WTC11 (cell line): ENCODE measurements around the gene TMEM178B. TPM values are rescaled to one million over a fixed set of nuclear protein-coding genes. Genes with fewer than 3 reads are reported as not detected.

ENCODE experiments used
- ATAC-seq: fragments of 200-7000 bp; cut with Tn5 transposase; 2 replicates; pipeline ENCODE4 v1.10.0; 2021; ENCODE audit warnings: mild to moderate bottlenecking, moderate library complexity
- CTCF ChIA-PET: fragments of 300-600 bp; sonication (Branson Sonifier 250); formaldehyde crosslinking; loops from one replicate; lab custom pipeline; 2021; ENCODE audit warnings: antibody characterized with exemption; lab: Charles Lee
- POLR2A ChIA-PET: fragments of 350-600 bp; sonication (Branson Sonifier 250); formaldehyde crosslinking; loops from one replicate; lab custom pipeline; 2021; ENCODE audit warnings: antibody characterized with exemption; lab: Charles Lee
- DNase-seq: peaks from one replicate; pipeline ENCODE4 v3.0.0; 2021; ENCODE audit warnings: low spot score
- H3K27ac Mint-ChIP-seq: 2 replicates; pipeline ENCODE4 v1.8.0; 2021; ENCODE audit warnings: mixed read lengths
- H3K27me3 Mint-ChIP-seq: 2 replicates; pipeline ENCODE4 v1.8.0; 2021; ENCODE audit warnings: low read depth, mild to moderate bottlenecking, moderate library complexity, mixed read lengths
- H3K36me3 Mint-ChIP-seq: 2 replicates; pipeline ENCODE4 v1.8.0; 2021; ENCODE audit warnings: mixed read lengths
- H3K4me1 Mint-ChIP-seq: 2 replicates; pipeline ENCODE4 v1.8.0; 2022; ENCODE audit warnings: mixed read lengths
- H3K4me3 Mint-ChIP-seq: 2 replicates; pipeline ENCODE4 v1.8.0; 2021; ENCODE audit warnings: mild to moderate bottlenecking, moderate library complexity, mixed read lengths
- H3K9me3 Mint-ChIP-seq: 2 replicates; pipeline ENCODE4 v1.8.0; 2021; ENCODE audit warnings: mixed read lengths
- ELF4 ChIP-seq: sonication (generic); formaldehyde crosslinking; IDR thresholded peaks from 2 replicates; pipeline ENCODE4 v1.8.1; 2022; ENCODE audit warnings: low read depth, mild to moderate bottlenecking, moderate library complexity, missing genetic modification reagents
- EMX1 ChIP-seq: fragments of 250-450 bp; sonication (Bioruptor Pico); IDR thresholded peaks from 2 replicates; pipeline ENCODE4 v1.8.0; 2021; ENCODE audit warnings: mild to moderate bottlenecking
- ESRRA ChIP-seq: sonication (generic); formaldehyde crosslinking; IDR thresholded peaks from 2 replicates; pipeline ENCODE4 v1.8.1; 2022; ENCODE audit warnings: mild to moderate bottlenecking, missing genetic modification reagents, borderline replicate concordance
- FOXK1 ChIP-seq: sonication (generic); formaldehyde crosslinking; IDR thresholded peaks from 2 replicates; pipeline ENCODE4 v1.8.0; 2022; ENCODE audit warnings: mild to moderate bottlenecking, moderate library complexity, missing genetic modification reagents
- GABPB1 ChIP-seq: sonication (generic); formaldehyde crosslinking; IDR thresholded peaks from 2 replicates; pipeline ENCODE4 v1.8.1; 2023; ENCODE audit warnings: mild to moderate bottlenecking, missing genetic modification reagents
- GRHL2 ChIP-seq: fragments of 250-450 bp; sonication (Bioruptor Pico); IDR thresholded peaks from 2 replicates; pipeline ENCODE4 v1.8.0; 2022; ENCODE audit warnings: mild to moderate bottlenecking, moderate library complexity; ENCODE audit not compliant: insufficient replicate concordance, severe bottlenecking
- GTF2I ChIP-seq: fragments of 250-450 bp; sonication (Bioruptor Pico); conservative IDR thresholded peaks from 2 replicates; pipeline ENCODE4 v1.4.0; 2021; ENCODE audit warnings: mild to moderate bottlenecking
- TCF7 ChIP-seq: sonication (generic); formaldehyde crosslinking; IDR thresholded peaks from 2 replicates; pipeline ENCODE4 v1.8.0; 2022; ENCODE audit warnings: mild to moderate bottlenecking, low read depth, missing genetic modification reagents, moderate library complexity
- ZNF263 ChIP-seq: sonication (generic); formaldehyde crosslinking; IDR thresholded peaks from 2 replicates; pipeline ENCODE4 v1.8.1; 2022; ENCODE audit warnings: low read depth, mild to moderate bottlenecking, moderate library complexity, missing genetic modification reagents
- ZNF396 ChIP-seq: fragments of 250-450 bp; sonication (Bioruptor Pico); IDR thresholded peaks from 2 replicates; pipeline ENCODE4 v1.8.0; 2021; ENCODE audit warnings: mild to moderate bottlenecking, moderate library complexity, borderline replicate concordance
- total RNA-seq: library from RNA; stranded (reverse); gene quantifications from 3 replicates; pipeline ENCODE4 v1.2.3, GENCODE V29; 2021
- TF ChIP-seq, protein P1 (sequence below): fragments of 250-450 bp; sonication (Bioruptor Pico); IDR thresholded peaks from 2 replicates; pipeline ENCODE4 v1.9.0; 2021; ENCODE audit warnings: mild to moderate bottlenecking, borderline replicate concordance
- TF ChIP-seq, protein P2 (sequence below): sonication (generic); formaldehyde crosslinking; IDR thresholded peaks from 2 replicates; pipeline ENCODE4 v1.8.1; 2022; ENCODE audit warnings: mild to moderate bottlenecking, moderate library complexity, missing genetic modification reagents
- TF ChIP-seq, protein P3 (sequence below): sonication (generic); formaldehyde crosslinking; IDR thresholded peaks from 2 replicates; pipeline ENCODE4 v1.8.1; 2023; ENCODE audit warnings: mild to moderate bottlenecking, missing genetic modification reagents
- TF ChIP-seq, protein P4 (sequence below): sonication (generic); formaldehyde crosslinking; IDR thresholded peaks from 2 replicates; pipeline ENCODE4 v1.8.0; 2022; ENCODE audit warnings: mild to moderate bottlenecking, missing genetic modification reagents
- TF ChIP-seq, protein P5 (sequence below): sonication (generic); formaldehyde crosslinking; IDR thresholded peaks from 2 replicates; pipeline ENCODE4 v1.8.1; 2022; ENCODE audit warnings: mild to moderate bottlenecking, missing genetic modification reagents, moderate library complexity, borderline replicate concordance
- TF ChIP-seq, protein P6 (sequence below): sonication (generic); formaldehyde crosslinking; IDR thresholded peaks from 2 replicates; pipeline ENCODE4 v1.8.0; 2022; ENCODE audit warnings: mild to moderate bottlenecking, missing genetic modification reagents

The TMEM178B gene
- total RNA-seq, 1 experiment from 2014 or later: 20.4 TPM

DNA sequence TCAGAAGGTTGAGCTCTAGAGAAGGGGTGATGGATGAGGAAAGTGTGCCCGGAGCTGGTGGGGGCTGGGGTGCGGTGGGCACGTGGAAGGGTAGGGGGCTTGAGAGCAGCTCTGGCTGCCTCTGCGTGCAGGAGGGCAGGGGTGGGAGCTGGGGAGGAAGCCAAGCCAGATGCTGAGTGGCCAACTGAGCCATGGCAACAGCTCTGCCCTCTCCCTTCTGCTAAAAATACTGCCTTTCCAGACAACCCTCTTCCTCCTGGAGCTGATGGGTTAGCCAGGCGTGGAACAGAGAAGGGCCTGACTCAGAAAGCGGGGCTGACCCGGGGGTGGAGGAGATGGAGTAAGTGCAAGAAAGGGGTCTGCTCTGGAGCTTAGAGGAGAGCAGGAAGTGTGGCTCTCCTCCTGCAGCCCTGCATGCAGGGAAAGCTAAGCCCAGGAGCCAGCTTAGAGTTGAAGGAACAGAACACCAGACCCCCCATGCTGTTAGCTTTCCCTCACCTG lies 362.8 kb downstream of the TMEM178B start (continued):
- TF ChIP-seq, protein P1, sequence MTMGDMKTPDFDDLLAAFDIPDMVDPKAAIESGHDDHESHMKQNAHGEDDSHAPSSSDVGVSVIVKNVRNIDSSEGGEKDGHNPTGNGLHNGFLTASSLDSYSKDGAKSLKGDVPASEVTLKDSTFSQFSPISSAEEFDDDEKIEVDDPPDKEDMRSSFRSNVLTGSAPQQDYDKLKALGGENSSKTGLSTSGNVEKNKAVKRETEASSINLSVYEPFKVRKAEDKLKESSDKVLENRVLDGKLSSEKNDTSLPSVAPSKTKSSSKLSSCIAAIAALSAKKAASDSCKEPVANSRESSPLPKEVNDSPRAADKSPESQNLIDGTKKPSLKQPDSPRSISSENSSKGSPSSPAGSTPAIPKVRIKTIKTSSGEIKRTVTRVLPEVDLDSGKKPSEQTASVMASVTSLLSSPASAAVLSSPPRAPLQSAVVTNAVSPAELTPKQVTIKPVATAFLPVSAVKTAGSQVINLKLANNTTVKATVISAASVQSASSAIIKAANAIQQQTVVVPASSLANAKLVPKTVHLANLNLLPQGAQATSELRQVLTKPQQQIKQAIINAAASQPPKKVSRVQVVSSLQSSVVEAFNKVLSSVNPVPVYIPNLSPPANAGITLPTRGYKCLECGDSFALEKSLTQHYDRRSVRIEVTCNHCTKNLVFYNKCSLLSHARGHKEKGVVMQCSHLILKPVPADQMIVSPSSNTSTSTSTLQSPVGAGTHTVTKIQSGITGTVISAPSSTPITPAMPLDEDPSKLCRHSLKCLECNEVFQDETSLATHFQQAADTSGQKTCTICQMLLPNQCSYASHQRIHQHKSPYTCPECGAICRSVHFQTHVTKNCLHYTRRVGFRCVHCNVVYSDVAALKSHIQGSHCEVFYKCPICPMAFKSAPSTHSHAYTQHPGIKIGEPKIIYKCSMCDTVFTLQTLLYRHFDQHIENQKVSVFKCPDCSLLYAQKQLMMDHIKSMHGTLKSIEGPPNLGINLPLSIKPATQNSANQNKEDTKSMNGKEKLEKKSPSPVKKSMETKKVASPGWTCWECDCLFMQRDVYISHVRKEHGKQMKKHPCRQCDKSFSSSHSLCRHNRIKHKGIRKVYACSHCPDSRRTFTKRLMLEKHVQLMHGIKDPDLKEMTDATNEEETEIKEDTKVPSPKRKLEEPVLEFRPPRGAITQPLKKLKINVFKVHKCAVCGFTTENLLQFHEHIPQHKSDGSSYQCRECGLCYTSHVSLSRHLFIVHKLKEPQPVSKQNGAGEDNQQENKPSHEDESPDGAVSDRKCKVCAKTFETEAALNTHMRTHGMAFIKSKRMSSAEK: no peak
- TF ChIP-seq GABPB1 (CRISPR knock-in tag) (no peak), GRHL2 (CRISPR knock-in tag) (no peak), TCF7 (no peak)

DNA sequence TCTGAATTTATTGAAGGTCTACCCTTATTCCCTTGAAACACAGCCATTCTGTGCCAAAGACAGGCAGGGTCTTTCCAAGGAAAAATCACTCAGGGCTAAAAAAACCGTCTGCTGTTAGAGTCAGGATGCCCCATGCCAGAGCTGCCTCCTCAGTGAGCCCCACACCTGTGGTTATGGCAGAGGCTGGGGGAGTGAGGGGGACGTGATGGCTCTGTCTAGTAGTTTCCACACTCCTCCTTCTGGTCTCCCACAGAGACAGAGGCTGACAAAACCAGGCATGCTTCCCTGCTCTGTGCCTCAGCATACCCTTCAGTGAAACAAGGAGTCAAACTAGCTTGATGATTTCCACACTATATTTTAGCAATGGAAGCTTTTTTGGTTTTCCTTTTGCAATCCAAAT lies 365.3 kb downstream of the TMEM178B start:
- DNase-seq: no peak
- peaks cover 15% of the 10 kb centered on the region; the same call in 1 of the 2 replicates for H3K36me3 Mint-ChIP-seq
- CTCF ChIA-PET: no interaction called here
- H3K4me1 Mint-ChIP-seq: peaks cover 30% of the 10 kb centered on the region
- no peaks in the 10 kb centered on the region for H3K9me3 Mint-ChIP-seq
- no peak for TF ChIP-seq EMX1
- no peak for TF ChIP-seq FOXK1 (CRISPR knock-in tag)
- no peak for TF ChIP-seq ESRRA (CRISPR knock-in tag)
- TF ChIP-seq, protein P2, sequence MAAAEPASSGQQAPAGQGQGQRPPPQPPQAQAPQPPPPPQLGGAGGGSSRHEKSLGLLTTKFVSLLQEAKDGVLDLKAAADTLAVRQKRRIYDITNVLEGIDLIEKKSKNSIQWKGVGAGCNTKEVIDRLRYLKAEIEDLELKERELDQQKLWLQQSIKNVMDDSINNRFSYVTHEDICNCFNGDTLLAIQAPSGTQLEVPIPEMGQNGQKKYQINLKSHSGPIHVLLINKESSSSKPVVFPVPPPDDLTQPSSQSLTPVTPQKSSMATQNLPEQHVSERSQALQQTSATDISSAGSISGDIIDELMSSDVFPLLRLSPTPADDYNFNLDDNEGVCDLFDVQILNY (CRISPR knock-in tag): no peak
- no peak for TF ChIP-seq ZNF396 (CRISPR knock-in tag)
- TF ChIP-seq, protein P3, sequence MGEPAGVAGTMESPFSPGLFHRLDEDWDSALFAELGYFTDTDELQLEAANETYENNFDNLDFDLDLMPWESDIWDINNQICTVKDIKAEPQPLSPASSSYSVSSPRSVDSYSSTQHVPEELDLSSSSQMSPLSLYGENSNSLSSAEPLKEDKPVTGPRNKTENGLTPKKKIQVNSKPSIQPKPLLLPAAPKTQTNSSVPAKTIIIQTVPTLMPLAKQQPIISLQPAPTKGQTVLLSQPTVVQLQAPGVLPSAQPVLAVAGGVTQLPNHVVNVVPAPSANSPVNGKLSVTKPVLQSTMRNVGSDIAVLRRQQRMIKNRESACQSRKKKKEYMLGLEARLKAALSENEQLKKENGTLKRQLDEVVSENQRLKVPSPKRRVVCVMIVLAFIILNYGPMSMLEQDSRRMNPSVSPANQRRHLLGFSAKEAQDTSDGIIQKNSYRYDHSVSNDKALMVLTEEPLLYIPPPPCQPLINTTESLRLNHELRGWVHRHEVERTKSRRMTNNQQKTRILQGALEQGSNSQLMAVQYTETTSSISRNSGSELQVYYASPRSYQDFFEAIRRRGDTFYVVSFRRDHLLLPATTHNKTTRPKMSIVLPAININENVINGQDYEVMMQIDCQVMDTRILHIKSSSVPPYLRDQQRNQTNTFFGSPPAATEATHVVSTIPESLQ (CRISPR knock-in tag): no peak
- TF ChIP-seq, protein P4, sequence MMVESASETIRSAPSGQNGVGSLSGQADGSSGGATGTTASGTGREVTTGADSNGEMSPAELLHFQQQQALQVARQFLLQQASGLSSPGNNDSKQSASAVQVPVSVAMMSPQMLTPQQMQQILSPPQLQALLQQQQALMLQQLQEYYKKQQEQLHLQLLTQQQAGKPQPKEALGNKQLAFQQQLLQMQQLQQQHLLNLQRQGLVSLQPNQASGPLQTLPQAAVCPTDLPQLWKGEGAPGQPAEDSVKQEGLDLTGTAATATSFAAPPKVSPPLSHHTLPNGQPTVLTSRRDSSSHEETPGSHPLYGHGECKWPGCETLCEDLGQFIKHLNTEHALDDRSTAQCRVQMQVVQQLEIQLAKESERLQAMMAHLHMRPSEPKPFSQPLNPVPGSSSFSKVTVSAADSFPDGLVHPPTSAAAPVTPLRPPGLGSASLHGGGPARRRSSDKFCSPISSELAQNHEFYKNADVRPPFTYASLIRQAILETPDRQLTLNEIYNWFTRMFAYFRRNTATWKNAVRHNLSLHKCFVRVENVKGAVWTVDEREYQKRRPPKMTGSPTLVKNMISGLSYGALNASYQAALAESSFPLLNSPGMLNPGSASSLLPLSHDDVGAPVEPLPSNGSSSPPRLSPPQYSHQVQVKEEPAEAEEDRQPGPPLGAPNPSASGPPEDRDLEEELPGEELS: no peak
- TF ChIP-seq ZNF263 (CRISPR knock-in tag): no peak
- TF ChIP-seq GTF2I (CRISPR knock-in tag): no peak
- TF ChIP-seq, protein P5, sequence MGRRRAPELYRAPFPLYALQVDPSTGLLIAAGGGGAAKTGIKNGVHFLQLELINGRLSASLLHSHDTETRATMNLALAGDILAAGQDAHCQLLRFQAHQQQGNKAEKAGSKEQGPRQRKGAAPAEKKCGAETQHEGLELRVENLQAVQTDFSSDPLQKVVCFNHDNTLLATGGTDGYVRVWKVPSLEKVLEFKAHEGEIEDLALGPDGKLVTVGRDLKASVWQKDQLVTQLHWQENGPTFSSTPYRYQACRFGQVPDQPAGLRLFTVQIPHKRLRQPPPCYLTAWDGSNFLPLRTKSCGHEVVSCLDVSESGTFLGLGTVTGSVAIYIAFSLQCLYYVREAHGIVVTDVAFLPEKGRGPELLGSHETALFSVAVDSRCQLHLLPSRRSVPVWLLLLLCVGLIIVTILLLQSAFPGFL: no peak
- TF ChIP-seq, protein P6, sequence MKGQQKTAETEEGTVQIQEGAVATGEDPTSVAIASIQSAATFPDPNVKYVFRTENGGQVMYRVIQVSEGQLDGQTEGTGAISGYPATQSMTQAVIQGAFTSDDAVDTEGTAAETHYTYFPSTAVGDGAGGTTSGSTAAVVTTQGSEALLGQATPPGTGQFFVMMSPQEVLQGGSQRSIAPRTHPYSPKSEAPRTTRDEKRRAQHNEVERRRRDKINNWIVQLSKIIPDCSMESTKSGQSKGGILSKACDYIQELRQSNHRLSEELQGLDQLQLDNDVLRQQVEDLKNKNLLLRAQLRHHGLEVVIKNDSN (CRISPR knock-in tag): no peak
- TF ChIP-seq ELF4: no peak
- ATAC-seq: no peak
- no peak overlapping the region for H3K4me3 Mint-ChIP-seq
- POLR2A ChIA-PET: no interaction called here
- no peaks in the 10 kb centered on the region for H3K27me3 Mint-ChIP-seq
- no peak overlapping the region for H3K27ac Mint-ChIP-seq
